ENCODE data around the gene PTPN7.

DNA sequence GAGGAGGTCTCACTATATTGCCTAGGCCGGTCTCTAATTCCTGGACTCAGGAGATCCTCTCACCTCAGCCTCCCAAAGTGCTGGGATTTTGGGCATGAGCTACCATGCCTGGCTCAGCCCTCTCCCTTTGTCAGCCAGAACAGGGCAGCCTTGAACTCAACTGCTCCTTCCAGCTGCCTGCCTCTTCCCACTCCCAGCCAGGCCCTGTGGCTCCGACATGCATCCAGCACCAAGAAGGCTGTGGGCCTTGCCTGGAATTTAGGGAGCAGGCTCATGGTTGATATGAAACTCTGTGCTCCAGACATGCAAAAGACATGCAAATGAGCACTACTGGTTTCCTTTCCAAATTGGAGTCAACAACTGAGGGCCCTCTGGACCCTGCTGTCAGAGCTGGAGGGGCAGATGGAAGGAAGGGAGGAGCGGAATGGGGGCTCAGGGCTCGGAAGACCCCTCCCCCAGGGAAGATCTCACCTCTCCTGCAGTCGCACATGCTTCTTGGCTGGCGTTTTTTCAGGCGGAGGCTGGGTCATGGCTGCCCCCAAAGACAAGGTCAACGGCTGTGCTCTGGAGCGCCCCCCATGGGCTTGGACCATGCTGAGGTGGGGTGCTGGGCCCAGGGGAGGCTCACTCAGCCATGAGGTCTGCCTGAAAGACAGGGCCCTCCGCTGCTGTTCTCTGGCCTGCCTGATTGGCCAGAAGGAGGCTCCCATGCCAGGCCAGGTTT, 1.4 kb downstream of the PTPN7 start:
- no peak for TF ChIP-seq EZH2 (IDR thresholded peaks at IDR 0.05; ENCODE audit: borderline replicate concordance, low read length)
- TF ChIP-seq, protein P1, sequence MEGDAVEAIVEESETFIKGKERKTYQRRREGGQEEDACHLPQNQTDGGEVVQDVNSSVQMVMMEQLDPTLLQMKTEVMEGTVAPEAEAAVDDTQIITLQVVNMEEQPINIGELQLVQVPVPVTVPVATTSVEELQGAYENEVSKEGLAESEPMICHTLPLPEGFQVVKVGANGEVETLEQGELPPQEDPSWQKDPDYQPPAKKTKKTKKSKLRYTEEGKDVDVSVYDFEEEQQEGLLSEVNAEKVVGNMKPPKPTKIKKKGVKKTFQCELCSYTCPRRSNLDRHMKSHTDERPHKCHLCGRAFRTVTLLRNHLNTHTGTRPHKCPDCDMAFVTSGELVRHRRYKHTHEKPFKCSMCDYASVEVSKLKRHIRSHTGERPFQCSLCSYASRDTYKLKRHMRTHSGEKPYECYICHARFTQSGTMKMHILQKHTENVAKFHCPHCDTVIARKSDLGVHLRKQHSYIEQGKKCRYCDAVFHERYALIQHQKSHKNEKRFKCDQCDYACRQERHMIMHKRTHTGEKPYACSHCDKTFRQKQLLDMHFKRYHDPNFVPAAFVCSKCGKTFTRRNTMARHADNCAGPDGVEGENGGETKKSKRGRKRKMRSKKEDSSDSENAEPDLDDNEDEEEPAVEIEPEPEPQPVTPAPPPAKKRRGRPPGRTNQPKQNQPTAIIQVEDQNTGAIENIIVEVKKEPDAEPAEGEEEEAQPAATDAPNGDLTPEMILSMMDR (IDR thresholded peaks at IDR 0.05; ENCODE audit: low read length), result peak; percentile 76
